Motor neuron (in vitro differentiated cells): ENCODE results near the gene LRRC4C. TPM values are rescaled to one million over a fixed set of nuclear protein-coding genes. Genes with fewer than 3 reads are reported as not detected.
A peak's percentile ranks its signal among the peaks of the same experiment; 100 is the strongest.

ENCODE experiments used
- ATAC-seq, 8 experiments: fragments of 200-7000 bp; cut with Tn5 transposase; replicated peaks in 6 of 8; 2 replicates each; pipeline ENCODE4 v1.8.0; 2021; ENCODE audit warnings: mild to moderate bottlenecking in 8 of 8, moderate library complexity in 8 of 8
- H3K27ac ChIP-seq, 2 donors: fragments of 250-450 bp; sonication (Bioruptor Pico); 2 replicates each; pipeline ENCODE4 v1.9.0; 2021; ENCODE audit warnings: antibody characterized with exemption in 2 of 2, mild to moderate bottlenecking in 2 of 2, moderate library complexity in 1 of 2
- H3K4me1 ChIP-seq, 2 donors: fragments of 250-450 bp; sonication (Bioruptor Pico); replicated peaks in 1 of 2; 2 replicates each; pipeline ENCODE4 v1.6.1; 2021; ENCODE audit warnings: antibody characterized with exemption in 2 of 2, mild to moderate bottlenecking in 2 of 2, moderate library complexity in 1 of 2
- H3K4me3 ChIP-seq, 5 donors: fragments of 250-450 bp; sonication (Bioruptor Pico); 2 replicates each; pipeline ENCODE4 v1.9.0; 2021; ENCODE audit warnings: antibody characterized with exemption in 5 of 5, mild to moderate bottlenecking in 5 of 5, moderate library complexity in 4 of 5
- WGBS, 10 experiments: fragments of 450-650 bp; shearing (Covaris generic); methylation state at CpG; one replicate each; pipeline ENCODE4 v1.0.0; 2022; 5-methylcytosine and 5-hydroxymethylcytosine counted together
- in situ Hi-C, 9 experiments: fragments of 400-800 bp; cut with MboI; loops; one replicate each; pipeline ENCODE4 v1.15.0; 2021; ENCODE audit warnings: low sequenced_read_pairs in 9 of 9, low pct_unique_long_range_greater_than_20kb in 2 of 9; ENCODE audit not compliant: unreplicated experiment in 9 of 9
- total RNA-seq, 8 experiments: library from RNA; unstranded; fragments of 300-600 nt; gene quantifications; 2 replicates each; pipeline versions ENCODE4 v1.2.3 to v1.2.4, GENCODE V29; 2022

Gene LRRC4C
- total RNA-seq, 8 experiments from 2014 or later, result 0.51 to 28.2 (median 12.8) TPM

- in situ Hi-C loops, result no loop called here
- H3K4me3 ChIP-seq, result no peak overlapping the region
- no peaks in the 10 kb centered on the region for H3K4me1 ChIP-seq
- WGBS, 10 experiments, result 0 to 100% (median 79%) methylated on average over 1 to 3 of the region's 3 CpGs
- no peak for ATAC-seq
- no peak overlapping the region for H3K27ac ChIP-seq
These were observed 1121.4 kb downstream of the LRRC4C start for GRCh38 chr11:40338062-40338461.

- no peak overlapping the region for H3K27ac ChIP-seq
- H3K4me1 ChIP-seq, result no peaks in the 10 kb centered on the region
- ATAC-seq, result peak in 4 of 8 experiments; percentile 23 to 46 (median 28)
- WGBS, 10 experiments, result 0 to 86% (median 74%) methylated on average over 1 to 3 of the region's 3 CpGs
- in situ Hi-C loops, result no loop called here
- H3K4me3 ChIP-seq, result no peak overlapping the region
These were observed 1122.3 kb downstream of the LRRC4C start for GRCh38 chr11:40337118-40337517.

GRCh38 chr11:40328890-40329614 is 1130.4 kb downstream of the LRRC4C start:
- in situ Hi-C loops, result no loop called here
- Histone ChIP-seq H3K4me3 (no peak overlapping the region), H3K4me1 (no peaks in the 10 kb centered on the region), H3K27ac (no peak overlapping the region)
- peak in 6 of 8 experiments; percentile 48 to 99 (median 92) for ATAC-seq
- WGBS, 10 experiments, result 0 to 85% (median 62%) methylated on average over 1 to 5 of the region's 5 CpGs

- ATAC-seq, result no peak
- no peak overlapping the region for H3K27ac ChIP-seq
- in situ Hi-C loops, result loop anchor here in 2 of 9 experiments (25.0 kb wide), 2 partner anchors 414 to 864 kb away; no protein-coding TSS in a partner anchor
- H3K4me3 ChIP-seq, result no peak overlapping the region
- H3K4me1 ChIP-seq, result no peaks in the 10 kb centered on the region
- 17 to 94% (median 76%) methylated on average over 1 to 3 of the region's 3 CpGs; no CpG with 5 or more reads in 2 of the 10 experiments for WGBS, 10 experiments
These were observed 1136.2 kb downstream of the LRRC4C start for GRCh38 chr11:40323241-40323640.

GRCh38 chr11:40321537-40321936 is 1137.9 kb downstream of the LRRC4C start:
- Histone ChIP-seq H3K4me3 (no peak overlapping the region), H3K4me1 (no peaks in the 10 kb centered on the region), H3K27ac (no peak overlapping the region)
- ATAC-seq, result no peak
- in situ Hi-C loops, result loop anchor here in 2 of 9 experiments (25.0 kb wide), 2 partner anchors 416 to 866 kb away; no protein-coding TSS in a partner anchor
- 0 to 91% (median 38%) methylated on average over 1 of the region's 1 CpG; no CpG with 5 or more reads in 2 of the 10 experiments for WGBS, 10 experiments

GRCh38 chr11:40316171-40316570 is 1143.3 kb downstream of the LRRC4C start:
- H3K4me1 ChIP-seq, result no peaks in the 10 kb centered on the region
- no peak overlapping the region for H3K4me3 ChIP-seq
- in situ Hi-C loops, result loop anchor here in 2 of 9 experiments (25.0 kb wide), 2 partner anchors 421 to 871 kb away; no protein-coding TSS in a partner anchor
- no peak for ATAC-seq
- no peak overlapping the region for H3K27ac ChIP-seq

GRCh38 chr11:40315122-40315521 is 1144.3 kb downstream of the LRRC4C start:
- no peak overlapping the region for H3K27ac ChIP-seq
- no peak for ATAC-seq
- in situ Hi-C loops, result loop anchor here in 2 of 9 experiments (25.0 kb wide), 2 partner anchors 422 to 872 kb away; no protein-coding TSS in a partner anchor
- WGBS, 10 experiments, result 0 to 100% (median 75%) methylated on average over 1 of the region's 1 CpG; no CpG with 5 or more reads in 3 of the 10 experiments
- H3K4me3 ChIP-seq, result no peak overlapping the region
- H3K4me1 ChIP-seq, result no peaks in the 10 kb centered on the region

- in situ Hi-C loops, result loop anchor here in 2 of 9 experiments (25.0 kb wide), 2 partner anchors 423 to 873 kb away; no protein-coding TSS in a partner anchor
- no peak for ATAC-seq
- no peaks in the 10 kb centered on the region for H3K4me1 ChIP-seq
- 23 to 94% (median 63%) methylated on average over 2 of the region's 2 CpGs; no CpG with 5 or more reads in 1 of the 10 experiments for WGBS, 10 experiments
- H3K27ac ChIP-seq, result no peak overlapping the region
- H3K4me3 ChIP-seq, result no peak overlapping the region
These were observed 1145.1 kb downstream of the LRRC4C start for GRCh38 chr11:40314327-40314726.

- in situ Hi-C loops, result loop anchor here in 2 of 9 experiments (25.0 kb wide), 2 partner anchors 430 to 880 kb away; no protein-coding TSS in a partner anchor
- WGBS, 10 experiments, result 0 to 56% (median 0%) methylated on average over 1 of the region's 1 CpG; no CpG with 5 or more reads in 5 of the 10 experiments
- H3K27ac ChIP-seq, result no peak overlapping the region
- peak in 4 of 8 experiments; percentile 47 to 86 (median 82) for ATAC-seq
- H3K4me3 ChIP-seq, result no peak overlapping the region
- no peaks in the 10 kb centered on the region for H3K4me1 ChIP-seq
These were observed 1152.4 kb downstream of the LRRC4C start for GRCh38 chr11:40306938-40307548.

- no peak overlapping the region for H3K27ac ChIP-seq
- WGBS, 10 experiments, result 5 to 100% (median 78%) methylated on average over 1 to 4 of the region's 4 CpGs
- no peak overlapping the region for H3K4me3 ChIP-seq
- ATAC-seq, result peak in 1 of 8 experiments; percentile 78
- in situ Hi-C loops, result loop anchor here in 2 of 9 experiments (25.0 kb wide), 2 partner anchors 435 to 885 kb away; no protein-coding TSS in a partner anchor
- no peaks in the 10 kb centered on the region for H3K4me1 ChIP-seq
These were observed 1156.8 kb downstream of the LRRC4C start for GRCh38 chr11:40302669-40303068.

GRCh38 chr11:40295466-40295865 is 1164.0 kb downstream of the LRRC4C start:
- no peak overlapping the region for H3K4me3 ChIP-seq
- no peak overlapping the region for H3K27ac ChIP-seq
- WGBS, 10 experiments, result 0 to 82% (median 65%) methylated on average over 2 to 4 of the region's 4 CpGs; no CpG with 5 or more reads in 1 of the 10 experiments
- ATAC-seq, result no peak
- H3K4me1 ChIP-seq, result no peaks in the 10 kb centered on the region
- in situ Hi-C loops, result loop anchor here in 1 of 9 experiments (25.0 kb wide), 1 partner anchor 158 kb away; no protein-coding TSS in a partner anchor

- no peak overlapping the region for H3K4me3 ChIP-seq
- no peak overlapping the region for H3K27ac ChIP-seq
- no peaks in the 10 kb centered on the region for H3K4me1 ChIP-seq
- WGBS, 10 experiments, result 48 to 100% (median 86%) methylated on average over 2 to 9 of the region's 9 CpGs; no CpG with 5 or more reads in 1 of the 10 experiments
- no peak for ATAC-seq
- in situ Hi-C loops, result loop anchor here in 1 of 9 experiments (25.0 kb wide), 1 partner anchor 157 kb away; no protein-coding TSS in a partner anchor
These were observed 1164.7 kb downstream of the LRRC4C start for GRCh38 chr11:40294741-40295140.

- H3K4me3 ChIP-seq, result peak overlapping the region in 1 of 5 donors; percentile 79
- WGBS, 10 experiments, result 53 to 100% (median 81%) methylated on average over 1 to 13 of the region's 13 CpGs; no CpG with 5 or more reads in 3 of the 10 experiments
- H3K4me1 ChIP-seq, result no peaks in the 10 kb centered on the region
- in situ Hi-C loops, result loop anchor here in 1 of 9 experiments (25.0 kb wide), 1 partner anchor 157 kb away; no protein-coding TSS in a partner anchor
- ATAC-seq, result peak in 3 of 8 experiments; percentile 5 to 12 (median 10)
- H3K27ac ChIP-seq, result no peak overlapping the region
These were observed 1165.1 kb downstream of the LRRC4C start for GRCh38 chr11:40294349-40294735.
